Measurements from ENCODE around the gene SLC9B2.

SLC9B2 gene

GRCh38 chr4:103075894-103076746 lies 441 bp downstream of the SLC9B2 start:
- DNase-seq (ENCODE audit: low read depth), result peak; percentile 25

DNA sequence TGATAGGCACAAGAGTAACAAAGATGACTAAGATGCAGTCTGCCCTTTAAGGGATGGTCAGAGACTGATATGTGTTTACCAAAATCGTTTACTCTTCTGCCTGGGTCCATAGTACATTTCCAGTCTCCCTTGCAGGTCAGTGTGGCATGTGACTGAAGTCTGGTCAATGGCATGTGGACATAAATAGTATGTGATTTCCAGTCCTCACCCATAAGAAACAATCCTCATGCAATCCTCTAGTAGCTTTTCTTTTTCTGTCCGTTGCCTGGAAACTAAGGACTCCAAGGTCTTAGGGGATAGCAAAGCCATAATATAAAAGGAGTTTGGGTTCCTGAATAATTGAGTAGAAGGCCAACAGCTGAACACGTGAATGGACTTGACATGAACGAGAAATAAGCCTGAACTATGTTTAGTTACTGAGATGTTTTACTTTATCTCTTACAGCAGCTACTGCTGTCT lies 1.1 kb downstream of the SLC9B2 start:
- DNase-seq (ENCODE audit: low read depth), result no peak

GRCh38 chr4:103074744-103075434 lies 1.7 kb downstream of the SLC9B2 start:
- DNase-seq (ENCODE audit: low read depth), result no peak

DNA sequence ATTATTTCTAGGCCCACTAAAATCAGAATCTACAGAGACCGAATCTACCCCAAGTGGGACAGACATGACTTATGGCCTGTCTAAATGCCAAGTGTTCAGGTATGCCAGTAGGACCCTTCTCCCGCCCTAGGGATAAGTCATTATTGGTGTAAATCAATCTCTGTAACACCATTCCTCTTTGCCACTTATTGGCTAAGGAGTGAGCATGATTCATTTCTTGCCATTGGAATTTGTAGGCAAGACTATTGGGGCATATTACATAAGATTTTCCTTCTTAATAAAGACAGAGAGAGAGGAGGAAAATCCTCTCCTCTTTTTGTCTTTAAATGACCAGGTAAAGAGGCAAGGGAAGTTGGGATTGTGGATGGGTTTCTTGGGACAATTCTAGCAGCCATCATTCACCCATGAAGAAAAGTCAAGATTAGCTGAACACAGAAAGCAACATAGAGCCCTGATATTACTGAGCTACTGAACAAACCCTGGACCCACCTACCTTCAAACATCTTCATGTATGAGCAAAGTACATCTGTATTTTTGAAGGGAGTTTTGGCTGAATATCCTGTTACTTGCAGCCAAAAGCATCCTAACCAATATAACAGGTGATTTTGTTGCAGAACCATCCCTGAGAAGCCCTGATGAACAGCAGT lies 2.6 kb downstream of the SLC9B2 start:
- DNase-seq (ENCODE audit: low read depth), result no peak

- DNase-seq (ENCODE audit: low read depth), result peak; percentile 20
Measured at GRCh38 chr4:103067841-103068547, 8.6 kb downstream of the SLC9B2 start.

GRCh38 chr4:103060453-103061148 lies 16.0 kb downstream of the SLC9B2 start:
- DNase-seq (ENCODE audit: low read depth), result no peak

GRCh38 chr4:103054030-103054429 lies 22.5 kb downstream of the SLC9B2 start:
- DNase-seq (ENCODE audit: low read depth), result no peak

- no peak for DNase-seq (ENCODE audit: low read depth)
Measured at GRCh38 chr4:103052779-103053178, 23.8 kb downstream of the SLC9B2 start.

DNA sequence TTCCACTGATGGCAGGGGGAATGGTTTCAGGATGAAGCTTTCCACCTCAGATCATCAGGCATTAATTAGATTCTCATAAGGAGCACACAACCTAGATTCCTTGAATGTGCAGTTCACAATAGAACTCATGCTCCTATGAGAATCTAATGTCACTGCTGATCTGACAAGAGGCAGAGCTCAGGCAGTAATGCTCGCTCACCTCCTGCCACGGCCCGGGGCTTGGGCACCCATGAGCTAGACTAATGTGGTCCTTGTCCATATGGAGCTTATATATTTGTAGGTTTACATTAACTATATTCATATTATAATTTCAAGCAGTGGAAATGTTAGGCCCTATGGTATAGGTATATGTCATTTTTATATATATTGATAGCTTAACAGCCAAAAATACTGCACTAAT lies 24.4 kb downstream of the SLC9B2 start:
- no peak for DNase-seq (ENCODE audit: low read depth)

GRCh38 chr4:103050736-103051436 lies 25.7 kb downstream of the SLC9B2 start:
- DNase-seq (ENCODE audit: low read depth), result peak; percentile 9

DNA sequence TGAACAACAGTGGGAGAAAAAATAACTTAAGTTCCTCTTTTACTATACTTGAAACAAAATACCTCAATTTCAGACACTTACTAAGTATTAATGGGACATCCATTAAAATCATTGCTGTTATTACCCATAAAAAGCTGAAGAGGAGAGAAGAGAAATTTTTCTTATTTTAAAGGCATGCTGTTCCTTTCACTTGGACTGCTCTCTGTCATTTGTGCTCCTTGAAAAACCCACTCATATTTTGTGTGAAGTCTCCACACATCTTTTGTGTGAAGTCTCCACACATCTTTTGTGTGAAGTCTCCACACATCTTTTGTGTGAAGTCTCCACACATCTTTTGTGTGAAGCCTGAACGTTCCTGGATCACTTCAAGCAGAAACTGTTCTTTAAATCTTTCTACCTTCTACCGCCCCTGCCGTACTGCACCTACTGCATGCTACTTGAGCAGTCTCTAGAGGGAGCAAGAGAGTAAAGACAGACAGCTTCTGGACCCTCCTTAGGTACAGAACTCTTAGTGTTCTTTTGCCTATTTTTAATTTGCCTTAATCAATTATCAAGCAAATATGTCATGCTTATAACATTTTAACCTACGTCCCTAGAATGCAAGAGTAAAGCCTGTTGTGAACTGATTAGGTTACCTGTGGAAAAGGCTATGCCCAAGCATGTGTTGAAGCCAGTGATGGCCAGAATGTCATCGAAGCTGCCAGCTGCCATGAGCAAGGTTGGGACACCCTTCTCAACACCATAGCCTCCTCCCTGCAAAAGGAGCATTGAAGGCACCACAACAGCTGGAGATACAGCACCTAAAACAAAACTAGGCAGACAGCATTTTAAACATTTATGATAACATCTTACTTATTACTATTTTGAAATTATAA lies 29.9 kb downstream of the SLC9B2 start:
- DNase-seq (ENCODE audit: low read depth), result no peak

DNA sequence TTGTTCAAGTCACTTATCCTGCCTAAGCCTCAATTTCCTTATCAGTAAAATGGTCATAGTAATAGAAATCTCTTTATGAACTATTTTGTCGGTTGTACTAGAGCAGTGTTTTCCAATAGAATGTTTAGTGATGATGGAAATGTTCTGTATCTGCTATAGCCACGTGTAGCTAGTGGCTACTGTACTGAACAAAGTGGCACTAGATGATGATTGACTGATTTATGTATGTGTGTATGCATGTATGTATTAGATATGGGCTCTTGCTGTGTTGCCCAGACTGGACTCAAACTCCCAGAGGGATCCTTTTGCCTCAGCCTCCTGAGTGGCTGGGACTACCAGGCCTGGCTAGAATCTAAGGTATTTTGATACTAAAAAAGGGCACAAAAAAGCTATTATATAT lies 32.4 kb downstream of the SLC9B2 start:
- no peak for DNase-seq (ENCODE audit: low read depth)

DNA sequence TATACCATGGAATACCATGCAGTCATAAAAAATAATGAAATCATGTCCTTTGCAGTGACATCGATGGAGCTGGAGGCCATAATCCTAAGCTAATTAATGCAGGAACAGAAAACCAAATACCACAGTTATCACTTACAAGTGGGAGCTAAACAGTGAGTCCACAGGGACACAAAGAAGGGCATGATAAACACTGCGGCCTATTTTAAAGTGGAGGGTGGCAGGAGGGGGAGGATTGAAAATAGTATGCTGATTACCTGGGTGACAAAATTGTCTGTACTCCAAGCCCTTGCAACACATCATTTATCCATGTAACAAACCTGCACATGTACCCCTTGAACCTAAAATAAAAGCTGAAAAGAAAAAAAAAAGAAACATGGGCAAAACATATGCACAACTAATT lies 40.4 kb downstream of the SLC9B2 start:
- no peak for DNase-seq (ENCODE audit: low read depth)

DNA sequence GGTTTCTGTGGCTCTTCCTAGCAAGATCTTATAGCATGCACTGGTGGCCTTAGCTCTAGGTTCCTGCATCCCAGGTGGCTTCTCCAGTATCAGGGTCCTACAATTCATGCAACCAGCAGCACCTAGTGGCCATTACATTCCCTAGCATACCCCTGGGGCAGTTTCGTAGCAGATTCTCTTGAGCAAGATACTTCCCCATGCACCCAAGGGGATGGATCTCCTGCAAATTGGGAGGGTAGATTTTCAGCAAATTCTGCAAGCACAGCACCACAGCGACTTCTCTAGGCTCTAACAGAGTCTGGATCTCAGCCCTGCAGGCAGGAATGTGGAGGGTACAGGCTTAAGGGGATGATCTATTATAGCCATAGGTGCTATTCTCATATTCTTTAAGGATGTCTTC lies 44.0 kb downstream of the SLC9B2 start:
- no peak for DNase-seq (ENCODE audit: low read depth)

GRCh38 chr4:103030791-103031190 lies 45.8 kb downstream of the SLC9B2 start:
- no peak for DNase-seq (ENCODE audit: low read depth)

- no peak for DNase-seq (ENCODE audit: low read depth)
Measured at GRCh38 chr4:103029300-103029699, 47.3 kb downstream of the SLC9B2 start.

- no peak for DNase-seq (ENCODE audit: low read depth)
Measured at GRCh38 chr4:103026868-103027267, 49.7 kb downstream of the SLC9B2 start.

- DNase-seq (ENCODE audit: low read depth), result no peak
Measured at GRCh38 chr4:103024996-103025395, 51.6 kb downstream of the SLC9B2 start.

DNA sequence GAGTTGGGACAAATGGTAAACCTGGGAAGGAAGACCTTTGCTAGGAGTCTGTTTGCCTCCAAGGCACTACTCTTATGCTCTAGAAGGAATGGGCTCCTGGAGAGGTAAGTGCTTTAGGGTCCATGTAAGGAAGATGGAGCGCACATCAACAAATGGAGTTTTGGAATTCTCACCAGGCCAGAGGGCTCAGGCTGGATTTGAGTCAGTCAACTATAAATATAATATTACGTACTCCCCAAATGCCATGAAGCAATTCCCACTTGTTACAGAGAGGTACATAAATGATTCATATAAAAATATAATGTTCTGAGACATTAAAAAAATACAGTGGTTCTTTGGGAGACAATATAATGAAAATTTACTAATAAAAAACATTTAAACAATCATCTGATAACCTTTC lies 55.4 kb downstream of the SLC9B2 start:
- DNase-seq (ENCODE audit: low read depth), result no peak

Measured in HS-5 (cell line).